ENCODE measurements around the gene EPN2. TPM values are rescaled to one million over a fixed set of nuclear protein-coding genes. Genes with fewer than 3 reads are reported as not detected.

Gene EPN2
- total RNA-seq, 2 experiments from 2014 or later, result 6.3 to 7.7 TPM

- peaks cover 33% of the 10 kb centered on the region for H3K4me1 Mint-ChIP-seq
- H3K4me3 Mint-ChIP-seq, result no peak overlapping the region
- DNase-seq, result no peak
- H3K36me3 Mint-ChIP-seq (ENCODE audit: low read depth), result no peaks in the 10 kb centered on the region
- no peak overlapping the region for H3K27ac Mint-ChIP-seq
- ChIA-PET POLR2A (interaction anchor here (0.9 to 1.8 kb wide), 2 partner anchors 25 to 97 kb away, joined by 3 to 5 read pairs; no protein-coding TSS in a partner anchor), CTCF (no interaction called here)
- no peaks in the 10 kb centered on the region for H3K9me3 Mint-ChIP-seq
- no peaks in the 10 kb centered on the region for H3K27me3 Mint-ChIP-seq
Measured at GRCh38 chr17:19281161-19281560, 44.0 kb downstream of the EPN2 start.

GRCh38 chr17:19284005-19284959, 47.1 kb downstream of the EPN2 start:
- no peaks in the 10 kb centered on the region for H3K9me3 Mint-ChIP-seq
- H3K4me1 Mint-ChIP-seq, result peaks cover 36% of the 10 kb centered on the region
- no peaks in the 10 kb centered on the region for H3K36me3 Mint-ChIP-seq (ENCODE audit: low read depth)
- peak overlapping the region; percentile 94 for H3K27ac Mint-ChIP-seq
- no peak for DNase-seq
- peaks cover under 1% of the 10 kb centered on the region for H3K27me3 Mint-ChIP-seq
- POLR2A ChIA-PET, result interaction anchor here (0.8 to 2.1 kb wide), 3 partner anchors 13 to 80 kb away, joined by 3 to 14 read pairs (median 3); no protein-coding TSS in a partner anchor
- no peak overlapping the region for H3K4me3 Mint-ChIP-seq
- CTCF ChIA-PET, result interaction anchor here (0.9 to 1.2 kb wide), 3 partner anchors 17 to 364 kb away, joined by 3 read pairs; partner anchors contain the start of gene ALDH3A2

GRCh38 chr17:19285213-19285900, 48.2 kb downstream of the EPN2 start:
- Mint-ChIP-seq H3K9me3 (no peaks in the 10 kb centered on the region), H3K36me3 (ENCODE audit: low read depth) (no peaks in the 10 kb centered on the region), H3K27ac (peak overlapping the region; percentile 94), H3K4me3 (no peak overlapping the region), H3K4me1 (peaks cover 43% of the 10 kb centered on the region), H3K27me3 (peaks cover 1% of the 10 kb centered on the region)
- ChIA-PET POLR2A (interaction anchor here (0.8 to 2.1 kb wide), 5 partner anchors 11 to 79 kb away, joined by 3 to 14 read pairs (median 3); no protein-coding TSS in a partner anchor), CTCF (interaction anchor here (0.8 to 1.2 kb wide), 4 partner anchors 8 to 363 kb away, joined by 3 read pairs; partner anchors contain the start of gene ALDH3A2)
- DNase-seq, result no peak

- H3K4me3 Mint-ChIP-seq, result no peak overlapping the region
- peaks cover 1% of the 10 kb centered on the region for H3K27me3 Mint-ChIP-seq
- no peak for DNase-seq
- no peak overlapping the region for H3K27ac Mint-ChIP-seq
- no peaks in the 10 kb centered on the region for H3K36me3 Mint-ChIP-seq (ENCODE audit: low read depth)
- POLR2A ChIA-PET, result no interaction called here
- H3K4me1 Mint-ChIP-seq, result peaks cover 42% of the 10 kb centered on the region
- no peaks in the 10 kb centered on the region for H3K9me3 Mint-ChIP-seq
- CTCF ChIA-PET, result no interaction called here
Measured at GRCh38 chr17:19286751-19287341, 49.7 kb downstream of the EPN2 start.

- H3K9me3 Mint-ChIP-seq, result no peaks in the 10 kb centered on the region
- ChIA-PET CTCF (no interaction called here), POLR2A (no interaction called here)
- H3K4me3 Mint-ChIP-seq, result no peak overlapping the region
- peaks cover 42% of the 10 kb centered on the region for H3K4me1 Mint-ChIP-seq
- H3K27ac Mint-ChIP-seq, result no peak overlapping the region
- no peaks in the 10 kb centered on the region for H3K36me3 Mint-ChIP-seq (ENCODE audit: low read depth)
- H3K27me3 Mint-ChIP-seq, result peaks cover 1% of the 10 kb centered on the region
- DNase-seq, result no peak
Measured at GRCh38 chr17:19287651-19288050, 50.5 kb downstream of the EPN2 start.

- H3K27ac Mint-ChIP-seq, result no peak overlapping the region
- H3K9me3 Mint-ChIP-seq, result no peaks in the 10 kb centered on the region
- no peak overlapping the region for H3K4me3 Mint-ChIP-seq
- peaks cover 1% of the 10 kb centered on the region for H3K27me3 Mint-ChIP-seq
- no peak for DNase-seq
- CTCF ChIA-PET, result no interaction called here
- POLR2A ChIA-PET, result no interaction called here
- H3K36me3 Mint-ChIP-seq (ENCODE audit: low read depth), result no peaks in the 10 kb centered on the region
- peaks cover 35% of the 10 kb centered on the region for H3K4me1 Mint-ChIP-seq
Measured at GRCh38 chr17:19288453-19288852, 51.3 kb downstream of the EPN2 start.

- Mint-ChIP-seq H3K27me3 (peaks cover 1% of the 10 kb centered on the region), H3K36me3 (ENCODE audit: low read depth) (no peaks in the 10 kb centered on the region), H3K27ac (no peak overlapping the region), H3K9me3 (no peaks in the 10 kb centered on the region), H3K4me1 (peaks cover 19% of the 10 kb centered on the region), H3K4me3 (no peak overlapping the region)
- ChIA-PET CTCF (no interaction called here), POLR2A (no interaction called here)
- no peak for DNase-seq
Measured at GRCh38 chr17:19290066-19290705, 53.0 kb downstream of the EPN2 start.

GRCh38 chr17:19291646-19292376, 54.6 kb downstream of the EPN2 start:
- no peaks in the 10 kb centered on the region for H3K36me3 Mint-ChIP-seq (ENCODE audit: low read depth)
- no peaks in the 10 kb centered on the region for H3K9me3 Mint-ChIP-seq
- H3K27me3 Mint-ChIP-seq, result peaks cover 1% of the 10 kb centered on the region
- no peak overlapping the region for H3K4me3 Mint-ChIP-seq
- CTCF ChIA-PET, result no interaction called here
- no peak overlapping the region for H3K27ac Mint-ChIP-seq
- H3K4me1 Mint-ChIP-seq, result peaks cover 12% of the 10 kb centered on the region
- no peak for DNase-seq
- POLR2A ChIA-PET, result interaction anchor here (1.7 kb wide), 1 partner anchor 14 kb away, joined by 3 read pairs; no protein-coding TSS in a partner anchor

- DNase-seq, result no peak
- Mint-ChIP-seq H3K36me3 (ENCODE audit: low read depth) (no peaks in the 10 kb centered on the region), H3K4me3 (no peak overlapping the region), H3K27me3 (peaks cover 1% of the 10 kb centered on the region), H3K27ac (no peak overlapping the region), H3K4me1 (peaks cover 12% of the 10 kb centered on the region), H3K9me3 (no peaks in the 10 kb centered on the region)
- ChIA-PET CTCF (no interaction called here), POLR2A (interaction anchor here (1.4 to 1.7 kb wide), 2 partner anchors 13 to 14 kb away, joined by 3 read pairs; no protein-coding TSS in a partner anchor)
Measured at GRCh38 chr17:19292377-19292711, 55.2 kb downstream of the EPN2 start.

GRCh38 chr17:19294443-19294842, 57.3 kb downstream of the EPN2 start:
- DNase-seq, result no peak
- H3K4me3 Mint-ChIP-seq, result no peak overlapping the region
- H3K36me3 Mint-ChIP-seq (ENCODE audit: low read depth), result no peaks in the 10 kb centered on the region
- ChIA-PET CTCF (interaction anchor here (1.0 kb wide), 1 partner anchor 9 kb away, joined by 3 read pairs; no protein-coding TSS in a partner anchor), POLR2A (no interaction called here)
- H3K9me3 Mint-ChIP-seq, result no peaks in the 10 kb centered on the region
- H3K27me3 Mint-ChIP-seq, result no peaks in the 10 kb centered on the region
- H3K27ac Mint-ChIP-seq, result no peak overlapping the region
- H3K4me1 Mint-ChIP-seq, result peaks cover 9% of the 10 kb centered on the region

GRCh38 chr17:19295473-19296135, 58.4 kb downstream of the EPN2 start:
- H3K9me3 Mint-ChIP-seq, result no peaks in the 10 kb centered on the region
- ChIA-PET POLR2A (no interaction called here), CTCF (interaction anchor here (1.0 kb wide), 1 partner anchor 11 kb away, joined by 3 read pairs; no protein-coding TSS in a partner anchor)
- DNase-seq, result no peak
- no peaks in the 10 kb centered on the region for H3K27me3 Mint-ChIP-seq
- H3K4me1 Mint-ChIP-seq, result peaks cover 3% of the 10 kb centered on the region
- H3K36me3 Mint-ChIP-seq (ENCODE audit: low read depth), result no peaks in the 10 kb centered on the region
- H3K27ac Mint-ChIP-seq, result no peak overlapping the region
- H3K4me3 Mint-ChIP-seq, result no peak overlapping the region
